Dermis lymphatic vessel endothelial cell (primary cell): ENCODE results near the gene OOSP1. TPM values are rescaled to one million over a fixed set of nuclear protein-coding genes. Genes with fewer than 3 reads are reported as not detected.

Source experiments
- total RNA-seq: library from RNA; depleted of rRNA; stranded (reverse); fragments of >200 nt; gene quantifications from 2 replicates; pipeline ENCODE4 v1.2.1, GENCODE V29; 2014

Gene OOSP1
- total RNA-seq: 0.11 TPM in 1 of 2 replicates, not detected in the other

DNA sequence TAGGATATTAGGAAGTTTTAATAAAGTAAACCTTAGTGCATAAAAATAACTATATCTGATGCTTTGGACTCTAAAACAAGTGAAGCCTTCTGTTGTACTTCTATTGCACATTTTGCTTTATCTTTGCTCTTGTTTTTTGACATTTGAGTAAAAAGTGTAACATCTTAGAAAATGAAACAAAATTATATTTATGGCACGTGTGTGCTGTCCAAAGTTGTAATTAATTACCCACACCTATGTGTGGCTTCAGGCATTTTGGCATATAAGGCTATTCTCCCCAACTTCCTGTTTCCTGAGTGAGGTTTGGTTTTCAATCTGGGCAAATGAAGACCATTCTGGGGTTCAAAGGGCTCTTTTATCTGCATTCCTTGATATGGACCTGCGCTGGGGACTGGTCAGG, at the start of gene OOSP1:
TSS of gene OOSP1 (plus strand) at position 301 of the 400 bp plus-strand sequence. CDS start at position 324, 23 bp downstream.

DNA sequence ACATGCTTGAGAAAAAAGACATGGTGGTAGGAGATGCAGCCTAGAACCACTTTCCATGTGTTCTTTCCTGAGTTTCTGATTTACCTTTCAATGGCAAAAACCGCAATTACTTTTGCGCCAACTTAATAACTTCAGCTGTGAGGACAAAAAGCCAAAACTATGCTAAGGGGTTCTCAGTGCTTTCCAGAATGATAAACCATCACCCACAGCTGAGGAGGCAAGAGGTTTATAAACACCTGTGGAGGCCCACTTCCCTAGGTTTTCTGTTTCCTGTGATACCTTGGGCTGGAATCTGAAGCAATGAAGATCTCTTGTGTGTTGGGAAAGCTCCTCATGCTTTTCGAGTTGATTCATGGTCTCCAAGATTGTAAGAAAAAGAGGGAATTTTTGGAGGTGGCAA, 25.5 kb downstream of the OOSP1 start, which contains the start of gene OOSP4A:
TSS of gene OOSP4A (plus strand) at position 301 of the 400 bp plus-strand sequence. CDS start at position 301, 0 bp downstream.

Other genes starting within 250 kb of the OOSP1 start
- gene OR10V1, start 224.6 kb upstream of the OOSP1 start, total RNA-seq: not detected in 2 replicates
- 79.6 and 93.1 TPM in 2 replicates for gene STX3, start 183.1 kb upstream of the OOSP1 start, total RNA-seq
- gene MRPL16, start 127.7 kb upstream of the OOSP1 start, total RNA-seq: 28.2 and 28.4 TPM in 2 replicates
- not detected in 2 replicates for gene CBLIF, start 92.9 kb upstream of the OOSP1 start, total RNA-seq
- gene TCN1, start 71.9 kb upstream of the OOSP1 start, total RNA-seq: under 0.01 TPM in 1 of 2 replicates, not detected in the other
- not detected in 2 replicates for gene OOSP3, start 59.6 kb upstream of the OOSP1 start, total RNA-seq
- gene OOSP4A, start 25.6 kb downstream of the OOSP1 start, total RNA-seq: not detected in 2 replicates
- gene OOSP4B, start 78.7 kb downstream of the OOSP1 start, total RNA-seq: not detected in 2 replicates
- not detected in 2 replicates for gene OOSP2, start 102.0 kb downstream of the OOSP1 start, total RNA-seq
- not detected in 2 replicates for gene MS4A3, start 118.2 kb downstream of the OOSP1 start, total RNA-seq
- not detected in 2 replicates for gene MS4A2, start 150.2 kb downstream of the OOSP1 start, total RNA-seq
- not detected in 2 replicates for gene MS4A6A, start 244.7 kb downstream of the OOSP1 start, total RNA-seq